ENCODE data around the gene NXN.

- no peak for TF ChIP-seq CTCF (IDR thresholded peaks at IDR 0.05)
- TF ChIP-seq ZFX (IDR thresholded peaks at IDR 0.05; ENCODE audit: borderline replicate concordance): no peak
Measured at GRCh38 chr17:964876-965275, 14.7 kb downstream of the NXN start.
